Activated CD8-positive, alpha-beta memory T cell treated with anti-CD3 and anti-CD28 coated beads, Interleukin-2, amount 50 U/mL, for 1 hour (primary cell): ENCODE results near the gene BPI.
"Not testable (repeated sequence)": the region's sequence is repeated elsewhere in the genome, so short reads cannot be mapped to it uniquely, and the experiment has no call there.

Experiments
- DNase-seq: peaks from one replicate; pipeline ENCODE4 v3.0.0-alpha.2; 2020; ENCODE audit errors: extremely low read depth

Gene BPI

GRCh38 chr20:38304845-38305447 is 990 bp downstream of the BPI start:
- no peak for DNase-seq

- DNase-seq, result no peak
Measured at GRCh38 chr20:38305541-38305940, 1.6 kb downstream of the BPI start.

GRCh38 chr20:38306379-38306778 is 2.4 kb downstream of the BPI start:
- no peak for DNase-seq

GRCh38 chr20:38307371-38308046 is 3.6 kb downstream of the BPI start:
- DNase-seq, result no peak

- no peak for DNase-seq
Measured at GRCh38 chr20:38308047-38308438, 4.1 kb downstream of the BPI start.

GRCh38 chr20:38308447-38308846 is 4.5 kb downstream of the BPI start:
- no peak for DNase-seq

- no peak for DNase-seq
Measured at GRCh38 chr20:38311091-38311490, 7.1 kb downstream of the BPI start.

- DNase-seq, result no peak
Measured at GRCh38 chr20:38311491-38311890, 7.5 kb downstream of the BPI start.

- DNase-seq, result no peak
Measured at GRCh38 chr20:38313676-38314075, 9.7 kb downstream of the BPI start.

GRCh38 chr20:38314350-38314749 is 10.4 kb downstream of the BPI start:
- DNase-seq, result not testable (repeated sequence)

- no peak for DNase-seq
Measured at GRCh38 chr20:38315290-38315966, 11.5 kb downstream of the BPI start.

- DNase-seq, result no peak
Measured at GRCh38 chr20:38316341-38316740, 12.4 kb downstream of the BPI start.

- DNase-seq, result no peak
Measured at GRCh38 chr20:38317422-38317821, 13.5 kb downstream of the BPI start.

GRCh38 chr20:38320221-38320620 is 16.3 kb downstream of the BPI start:
- no peak for DNase-seq

- DNase-seq, result no peak
Measured at GRCh38 chr20:38321959-38322598, 18.1 kb downstream of the BPI start.

- DNase-seq, result no peak
Measured at GRCh38 chr20:38324159-38324558, 20.2 kb downstream of the BPI start.

- no peak for DNase-seq
Measured at GRCh38 chr20:38325167-38325566, 21.2 kb downstream of the BPI start.

- DNase-seq, result no peak
Measured at GRCh38 chr20:38325905-38326304, 21.9 kb downstream of the BPI start.

- no peak for DNase-seq
Measured at GRCh38 chr20:38326309-38326708, 22.4 kb downstream of the BPI start.

GRCh38 chr20:38330638-38331037 is 26.7 kb downstream of the BPI start:
- no peak for DNase-seq

GRCh38 chr20:38331245-38331644 is 27.3 kb downstream of the BPI start:
- DNase-seq, result no peak

GRCh38 chr20:38331814-38332213 is 27.9 kb downstream of the BPI start:
- no peak for DNase-seq

- no peak for DNase-seq
Measured at GRCh38 chr20:38334016-38334415, 30.1 kb downstream of the BPI start.
